GM18858 (cell line): ENCODE data around the gene SNRPB2.

ENCODE experiments used
- ATAC-seq: cut with Tn5 transposase; IDR thresholded peaks from one replicate; pipeline ENCODE4 v1.9.1; 2021; ENCODE audit not compliant: unreplicated experiment

Gene SNRPB2

DNA sequence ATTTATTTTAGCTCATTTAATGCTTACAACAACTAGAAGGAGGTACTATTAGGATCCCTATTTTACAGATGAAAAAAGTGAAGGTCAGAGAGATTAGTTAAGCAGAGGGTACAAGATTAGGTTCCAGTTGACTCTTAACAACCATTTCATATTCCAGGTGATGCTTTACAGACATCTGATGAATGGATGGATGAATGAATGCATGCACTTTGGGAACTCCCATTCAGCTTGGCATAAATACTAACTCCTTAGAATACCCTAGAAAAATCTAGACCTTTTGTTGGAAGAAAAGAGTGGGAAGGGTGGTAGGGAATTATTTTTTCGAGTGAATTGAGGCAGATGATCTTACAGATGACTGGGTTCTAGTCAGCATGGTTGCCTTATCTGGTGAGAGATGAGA, 746 bp upstream of the SNRPB2 start:
- ATAC-seq, result no peak

DNA sequence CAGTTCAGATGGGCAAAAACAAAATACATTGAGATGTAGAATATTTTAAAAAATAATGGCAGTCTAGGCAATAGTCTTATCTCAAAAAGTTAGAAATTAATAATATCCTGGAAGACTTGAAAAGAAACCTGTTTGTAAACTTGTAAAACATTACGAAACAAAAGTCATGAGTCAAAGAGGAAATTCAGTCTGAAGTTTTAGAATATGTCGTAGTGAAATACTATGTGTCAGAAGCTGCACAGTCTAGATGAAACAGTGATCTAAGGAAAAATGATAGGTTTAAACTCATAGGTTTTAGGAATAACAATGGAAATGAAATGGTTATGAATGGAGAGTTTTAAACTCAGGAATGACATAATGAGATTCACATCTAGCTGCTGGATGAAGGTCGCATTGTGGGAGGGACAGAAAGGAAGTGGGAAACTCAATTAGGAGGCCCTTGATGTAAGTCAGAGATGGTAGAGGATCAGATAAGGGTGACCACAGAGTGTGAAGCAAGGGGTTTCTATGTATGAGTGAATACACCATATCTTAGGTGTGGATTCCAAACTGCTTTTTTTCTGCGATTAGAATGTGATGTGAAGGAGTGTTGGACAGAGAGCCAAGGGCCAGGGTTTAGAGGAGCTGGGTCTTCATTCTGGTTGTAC, 2.8 kb downstream of the SNRPB2 start:
- ATAC-seq, result no peak

GRCh38 chr20:16740365-16741072, 10.7 kb downstream of the SNRPB2 start:
- no peak for ATAC-seq

- ATAC-seq, result no peak
Observed at GRCh38 chr20:16744178-16744807, 14.5 kb downstream of the SNRPB2 start.

DNA sequence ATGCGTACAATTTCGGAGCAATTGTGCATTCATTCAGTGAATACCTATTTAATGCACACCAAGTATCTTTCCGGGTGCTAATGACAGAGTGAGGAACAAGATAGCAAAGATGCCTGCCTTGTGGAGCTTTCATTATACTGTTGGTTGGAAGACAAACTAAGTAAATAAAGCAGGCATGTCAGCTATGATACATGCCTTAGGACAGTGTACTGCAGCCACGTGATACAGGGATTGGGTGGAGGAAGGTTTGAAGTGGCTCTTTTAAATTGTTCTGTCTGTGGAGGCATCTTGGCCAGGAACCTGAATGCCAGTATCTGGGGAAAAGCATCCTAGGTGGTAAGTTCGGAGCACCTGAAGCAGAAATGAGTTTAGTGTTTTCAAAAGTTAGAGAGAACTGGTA, 15.4 kb downstream of the SNRPB2 start:
- ATAC-seq, result no peak

GRCh38 chr20:16747291-16747811, 17.5 kb downstream of the SNRPB2 start:
- ATAC-seq, result no peak

- no peak for ATAC-seq
Observed at GRCh38 chr20:16748308-16748900, 18.6 kb downstream of the SNRPB2 start, which contains the start of gene OTOR. TSS of gene OTOR (plus strand) at chr20:16748358. CDS start at chr20:16748402, 44 bp downstream.

DNA sequence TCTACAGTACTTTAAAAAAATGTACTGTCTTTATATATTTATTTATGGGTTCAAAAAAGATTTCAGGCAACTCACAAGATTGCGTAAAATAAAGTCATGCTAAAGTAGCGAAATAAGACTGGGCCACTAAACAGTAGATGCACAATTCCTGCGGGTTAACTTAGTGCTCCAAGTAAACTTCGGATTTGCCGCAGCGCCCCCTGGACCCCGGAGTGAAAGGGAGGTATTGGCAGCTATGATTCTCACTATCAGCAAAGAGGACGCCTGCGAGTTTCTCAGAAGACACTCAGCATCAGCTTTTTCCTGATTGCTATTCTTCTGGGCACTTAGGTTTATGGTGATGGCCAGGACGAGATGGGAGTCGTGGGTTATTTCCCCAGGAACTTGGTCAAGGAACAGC, 19.7 kb downstream of the SNRPB2 start:
- no peak for ATAC-seq

DNA sequence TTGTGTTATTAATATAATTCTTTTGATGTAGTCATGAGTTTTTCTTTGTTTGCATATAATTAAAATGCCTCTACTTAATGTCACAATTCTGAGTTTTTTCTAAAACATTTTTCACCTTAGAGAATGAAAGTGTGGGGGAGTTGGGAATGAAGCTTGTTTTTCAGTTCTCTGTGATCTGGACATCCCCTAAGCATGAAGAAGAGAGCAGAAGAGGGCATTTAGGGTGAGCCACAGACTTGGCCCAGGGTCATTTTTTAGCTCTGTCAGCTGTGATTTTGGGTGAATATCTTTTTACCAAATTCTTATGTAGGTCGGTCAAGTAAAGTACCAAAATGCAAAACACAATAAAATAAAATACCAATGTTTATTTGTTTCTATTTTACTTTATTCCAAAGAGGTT, 22.3 kb downstream of the SNRPB2 start:
- no peak for ATAC-seq

- no peak for ATAC-seq
Observed at GRCh38 chr20:16752901-16753300, 23.1 kb downstream of the SNRPB2 start.

DNA sequence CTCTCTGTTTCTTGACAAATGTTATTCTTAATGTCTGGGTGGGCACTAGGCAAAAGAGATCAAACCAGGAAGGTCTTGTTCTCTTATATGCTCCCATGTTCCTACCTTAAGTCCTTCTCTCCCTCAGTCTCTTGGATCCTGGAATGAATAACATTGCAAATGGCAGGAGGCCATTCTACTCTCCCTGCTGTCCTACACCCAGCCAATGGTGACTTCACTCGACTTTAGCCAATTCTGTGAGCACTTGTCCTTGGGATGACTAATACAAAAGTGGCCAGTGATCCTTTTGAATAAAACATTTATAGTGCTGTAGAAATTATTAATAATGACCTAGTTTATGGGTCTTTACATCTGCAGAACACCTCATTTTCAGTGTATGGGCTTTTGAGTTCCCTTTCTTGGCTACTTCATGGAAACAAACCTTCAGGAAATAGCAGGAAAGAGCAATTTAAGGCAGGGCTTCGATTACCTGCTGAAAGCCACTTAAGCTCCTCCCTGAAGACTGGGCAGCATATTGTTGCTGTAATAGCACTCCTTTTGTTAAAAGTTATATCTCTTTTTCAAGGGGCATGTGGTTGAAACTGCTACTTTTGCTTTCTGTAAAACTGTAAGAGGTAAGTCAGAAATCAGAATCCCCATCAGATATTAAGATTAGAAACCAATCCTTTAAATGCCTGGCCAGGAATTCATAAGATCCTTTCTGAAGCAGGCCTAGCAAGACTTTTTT, 28.8 kb downstream of the SNRPB2 start:
- ATAC-seq, result no peak

- ATAC-seq, result no peak
Observed at GRCh38 chr20:16759181-16759563, 29.3 kb downstream of the SNRPB2 start.

GRCh38 chr20:16760431-16761304, 30.8 kb downstream of the SNRPB2 start:
- no peak for ATAC-seq

DNA sequence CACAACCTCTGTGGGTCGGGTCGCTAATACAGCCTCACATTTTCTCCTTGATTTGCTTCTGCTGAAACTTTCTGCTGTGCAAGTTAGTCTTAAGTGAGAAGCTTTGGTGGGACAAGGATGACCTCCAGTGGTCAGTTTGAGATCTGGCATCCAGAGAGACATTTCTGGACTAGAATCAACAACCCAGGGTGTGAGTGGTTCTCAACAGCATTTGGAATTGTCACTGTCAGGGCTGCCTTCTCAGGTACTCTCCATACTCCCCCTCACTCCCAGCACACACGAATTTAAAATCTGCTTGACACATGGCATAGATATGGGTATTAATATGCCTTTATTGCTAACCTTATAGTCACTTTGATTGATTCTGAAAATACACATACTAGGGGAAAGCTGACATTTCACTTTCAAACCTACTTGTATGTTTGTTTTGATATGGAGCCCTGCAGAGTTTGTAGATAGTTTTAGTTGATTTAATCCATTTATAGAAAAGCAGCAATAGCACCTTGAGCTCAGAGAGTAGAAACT, 31.5 kb downstream of the SNRPB2 start:
- ATAC-seq, result peak; percentile 68

DNA sequence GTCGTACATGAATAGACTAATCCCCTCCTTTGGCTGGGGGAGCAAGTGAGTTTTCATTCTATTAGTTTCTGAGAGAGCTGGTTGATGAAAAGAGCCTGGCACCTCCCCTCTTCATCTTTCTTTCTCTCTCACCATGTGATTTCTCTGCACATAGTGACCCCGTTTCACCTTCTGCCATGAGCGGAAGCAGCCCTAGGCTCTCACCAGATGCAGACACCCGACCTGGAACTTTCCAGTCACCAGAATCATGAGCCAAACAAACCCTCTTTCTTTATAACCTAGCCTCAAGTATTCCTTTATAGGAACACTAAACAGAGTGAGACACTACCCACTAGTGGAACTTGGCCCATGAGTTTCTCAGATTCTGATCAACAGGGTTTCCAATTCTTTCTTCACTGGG, 34.7 kb downstream of the SNRPB2 start:
- no peak for ATAC-seq

GRCh38 chr20:16771213-16771612, 41.4 kb downstream of the SNRPB2 start:
- ATAC-seq, result no peak

- ATAC-seq, result no peak
Observed at GRCh38 chr20:16775961-16776360, 46.1 kb downstream of the SNRPB2 start.

DNA sequence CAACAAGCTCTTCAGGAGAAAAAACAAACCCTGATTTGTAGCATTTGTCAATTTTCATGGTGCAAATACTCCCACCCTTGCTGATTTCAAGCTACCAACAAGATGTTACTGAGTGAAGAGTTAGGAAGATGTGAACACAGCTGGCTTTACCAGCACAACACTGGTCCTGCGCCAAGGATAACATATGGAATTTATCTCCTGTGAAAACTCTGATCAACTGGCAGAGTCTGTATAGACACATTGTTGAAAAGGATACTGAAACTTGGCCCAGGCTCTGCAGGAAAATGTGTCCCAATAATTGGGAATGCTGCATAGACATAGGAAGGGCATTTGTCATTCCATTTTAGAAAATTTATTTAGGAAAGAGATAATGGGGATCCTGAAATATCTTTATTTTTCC, 47.3 kb downstream of the SNRPB2 start:
- ATAC-seq, result no peak

- ATAC-seq, result no peak
Observed at GRCh38 chr20:16778159-16778558, 48.3 kb downstream of the SNRPB2 start.

- ATAC-seq, result no peak
Observed at GRCh38 chr20:16781496-16781895, 51.7 kb downstream of the SNRPB2 start.
